22Rv1 (cell line): ENCODE results near the gene ZFYVE28.

Experiments used
- ZFX ChIP-seq: fragments of 450-650 bp; IDR thresholded peaks from 2 replicates; pipeline ENCODE4 v1.6.1; 2017; ENCODE audit warnings: antibody characterized with exemption, borderline replicate concordance
- TF ChIP-seq, protein P1 (sequence below): fragments of 450-650 bp; IDR thresholded peaks from 2 replicates; pipeline ENCODE4 v1.5.1; 2017; ENCODE audit warnings: mild to moderate bottlenecking

DNA sequence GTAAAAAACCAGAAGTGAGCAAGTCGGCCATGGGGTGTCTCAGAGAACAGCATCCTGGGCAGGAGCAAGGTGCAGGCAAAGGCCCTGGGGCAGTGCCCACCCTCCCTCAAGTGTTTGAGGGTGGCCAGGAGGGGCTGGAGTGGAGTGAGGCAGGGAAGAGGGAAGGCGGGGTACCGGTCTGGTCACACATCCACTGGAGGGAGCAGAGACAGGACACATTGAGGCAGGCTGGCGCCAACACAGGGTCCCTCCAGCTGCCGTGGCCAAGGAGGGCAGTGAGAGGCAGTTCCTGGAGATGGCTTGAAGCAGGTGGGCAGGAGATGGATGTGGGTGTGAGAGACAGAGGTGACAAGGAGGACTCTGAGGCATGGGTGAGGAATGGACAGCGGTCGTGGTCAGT is 30.1 kb upstream of the ZFYVE28 start:
- TF ChIP-seq, protein P1, sequence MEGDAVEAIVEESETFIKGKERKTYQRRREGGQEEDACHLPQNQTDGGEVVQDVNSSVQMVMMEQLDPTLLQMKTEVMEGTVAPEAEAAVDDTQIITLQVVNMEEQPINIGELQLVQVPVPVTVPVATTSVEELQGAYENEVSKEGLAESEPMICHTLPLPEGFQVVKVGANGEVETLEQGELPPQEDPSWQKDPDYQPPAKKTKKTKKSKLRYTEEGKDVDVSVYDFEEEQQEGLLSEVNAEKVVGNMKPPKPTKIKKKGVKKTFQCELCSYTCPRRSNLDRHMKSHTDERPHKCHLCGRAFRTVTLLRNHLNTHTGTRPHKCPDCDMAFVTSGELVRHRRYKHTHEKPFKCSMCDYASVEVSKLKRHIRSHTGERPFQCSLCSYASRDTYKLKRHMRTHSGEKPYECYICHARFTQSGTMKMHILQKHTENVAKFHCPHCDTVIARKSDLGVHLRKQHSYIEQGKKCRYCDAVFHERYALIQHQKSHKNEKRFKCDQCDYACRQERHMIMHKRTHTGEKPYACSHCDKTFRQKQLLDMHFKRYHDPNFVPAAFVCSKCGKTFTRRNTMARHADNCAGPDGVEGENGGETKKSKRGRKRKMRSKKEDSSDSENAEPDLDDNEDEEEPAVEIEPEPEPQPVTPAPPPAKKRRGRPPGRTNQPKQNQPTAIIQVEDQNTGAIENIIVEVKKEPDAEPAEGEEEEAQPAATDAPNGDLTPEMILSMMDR: no peak
- no peak for TF ChIP-seq ZFX
